Fibroblast of lung (primary cell): ENCODE measurements around the gene SP9. TPM values are rescaled to one million over a fixed set of nuclear protein-coding genes. Genes with fewer than 3 reads are reported as not detected.

Experiments used
- DNase-seq, 2 donors: peaks; one replicate each; pipeline versions ENCODE4 v3.0.0 to v3.0.0-alpha.2; 2010; ENCODE audit warnings: low read depth in 2 of 2
- H2AFZ ChIP-seq: 2 replicates; pipeline ENCODE4 v1.5.1; 2012; ENCODE audit warnings: low read length, control low read depth, inconsistent platforms
- H3K27ac ChIP-seq: 2 replicates; pipeline ENCODE4 v1.5.1; 2011; ENCODE audit warnings: low read length, control low read depth; ENCODE audit not compliant: insufficient read depth
- H3K27me3 ChIP-seq: 2 replicates; pipeline ENCODE4 v1.5.1; 2011; ENCODE audit warnings: mild to moderate bottlenecking, low read length; ENCODE audit not compliant: control insufficient read depth, insufficient read depth
- H3K36me3 ChIP-seq: 2 replicates; pipeline ENCODE4 v1.5.1; 2011; ENCODE audit warnings: low read length; ENCODE audit not compliant: control insufficient read depth, insufficient read depth
- H3K4me1 ChIP-seq: 2 replicates; pipeline ENCODE4 v1.5.1; 2011; ENCODE audit warnings: low read length; ENCODE audit not compliant: control insufficient read depth, insufficient read depth; ENCODE audit errors: extremely low read depth
- H3K4me2 ChIP-seq: 2 replicates; pipeline ENCODE4 v1.5.1; 2011; ENCODE audit warnings: low read length, control low read depth; ENCODE audit not compliant: insufficient read depth; ENCODE audit errors: extremely low read depth
- H3K4me3 ChIP-seq, 4 experiments: fragments of 200-600 bp in 1 of 4; sonication (generic) in 1 of 4; replicated peaks in 1 of 4; 2 replicates each; pipeline ENCODE4 v1.5.1; 2011 to 2016; ENCODE audit warnings: low read length in 4 of 4, low read depth in 3 of 4, mild to moderate bottlenecking in 3 of 4, control low read depth in 2 of 4, inconsistent platforms in 1 of 4, mixed read lengths in 1 of 4; ENCODE audit not compliant: insufficient read depth in 1 of 4; ENCODE audit errors: control extremely low read depth in 1 of 4
- H3K79me2 ChIP-seq: 2 replicates; pipeline ENCODE4 v1.5.1; 2012; ENCODE audit warnings: mild to moderate bottlenecking, low read length, inconsistent platforms; ENCODE audit not compliant: control insufficient read depth, insufficient read depth
- H3K9ac ChIP-seq: 2 replicates; pipeline ENCODE4 v1.5.1; 2011; ENCODE audit warnings: mild to moderate bottlenecking, low read length, control low read depth; ENCODE audit not compliant: insufficient read depth
- H3K9me3 ChIP-seq: 2 replicates; pipeline ENCODE4 v1.5.1; 2012; ENCODE audit warnings: low read depth, low read length; ENCODE audit not compliant: control insufficient read depth, insufficient read depth
- H4K20me1 ChIP-seq: 2 replicates; pipeline ENCODE4 v1.5.1; 2011; ENCODE audit warnings: low read length; ENCODE audit not compliant: control insufficient read depth, insufficient read depth; ENCODE audit errors: extremely low read depth
- EZH2 ChIP-seq: IDR thresholded peaks from 2 replicates; pipeline ENCODE4 v1.5.1; 2012; ENCODE audit warnings: low read length, control low read depth, mild to moderate bottlenecking; ENCODE audit errors: missing control alignments
- polyA plus RNA-seq, 2 donors: library from polyadenylated mRNA; depleted of rRNA in 1 of 2; stranded (reverse) in 1 of 2; unstranded in 1 of 2; fragments of >200 nt; gene quantifications; 2 replicates each; pipeline ENCODE4 v1.2.1, GENCODE V29; 2011 to 2012; ENCODE audit warnings: missing spikeins in 1 of 2
- total RNA-seq: library from RNA; depleted of rRNA; stranded (reverse); fragments of >200 nt; gene quantifications from 2 replicates; pipeline ENCODE4 v1.2.1, GENCODE V29; 2014
- TF ChIP-seq, protein P1 (sequence below), 2 donors: IDR thresholded peaks in 1 of 2; conservative IDR thresholded peaks in 1 of 2; 1 replicate in 1 of 2; 2 replicates in 1 of 2; pipeline ENCODE4 v1.5.1; 2011 to 2012; ENCODE audit warnings: low read length in 2 of 2, control low read depth in 1 of 2, inconsistent platforms in 1 of 2, low read depth in 1 of 2, mild to moderate bottlenecking in 1 of 2

SP9 gene
- total and polyA plus RNA-seq, 2 donors (not counting 1 experiment from before 2014, with no cell fraction given), result not detected

DNA sequence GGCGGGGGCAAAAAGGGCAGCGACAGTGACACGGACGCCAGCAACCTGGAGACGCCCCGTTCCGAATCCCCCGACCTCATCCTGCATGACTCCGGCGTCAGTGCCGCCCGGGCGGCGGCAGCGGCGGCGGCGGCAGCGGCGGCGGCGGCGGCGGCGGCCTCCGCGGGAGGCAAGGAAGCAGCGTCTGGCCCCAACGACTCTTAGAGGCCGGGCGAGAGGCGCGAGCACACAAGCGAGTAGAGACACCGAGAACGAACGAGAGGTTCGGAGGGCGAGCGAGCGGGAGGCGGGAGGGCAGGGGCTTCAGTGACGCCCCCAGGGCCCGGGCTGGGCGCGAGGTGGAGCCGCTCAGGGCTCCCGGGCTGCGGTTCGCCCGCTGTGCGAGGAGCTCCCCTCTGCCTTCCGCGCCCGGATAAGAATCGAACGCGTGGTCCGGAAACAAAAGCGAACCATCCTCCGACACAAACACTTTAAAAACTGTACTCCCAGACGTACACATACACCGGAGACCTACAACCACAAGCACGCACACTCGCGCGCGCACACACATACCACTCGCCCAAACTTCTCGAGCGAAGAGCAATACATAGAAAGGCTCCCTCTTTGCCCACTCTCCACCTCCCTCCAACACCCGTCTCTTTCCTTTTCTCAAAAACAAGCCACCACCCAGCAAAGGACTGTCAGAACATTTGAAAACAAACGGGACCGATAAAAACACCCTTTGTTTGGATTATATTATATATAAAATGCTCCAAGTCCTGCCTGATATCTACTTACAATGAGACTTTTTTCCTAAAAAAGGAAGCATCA, 2.8 kb downstream of the SP9 start:
- Histone ChIP-seq H3K27me3 (peaks cover 92% of the 10 kb centered on the region), H3K4me1 (no peaks in the 10 kb centered on the region), H3K27ac (no peak overlapping the region), H4K20me1 (no peaks in the 10 kb centered on the region), H3K9ac (no peak overlapping the region), H2AFZ (no peak overlapping the region), H3K36me3 (no peaks in the 10 kb centered on the region), H3K79me2 (no peaks in the 10 kb centered on the region), H3K4me2 (peak overlapping the region; percentile 32), H3K9me3 (no peaks in the 10 kb centered on the region), H3K4me3 (no peak overlapping the region)
- no peak for TF ChIP-seq EZH2
- TF ChIP-seq, protein P1, sequence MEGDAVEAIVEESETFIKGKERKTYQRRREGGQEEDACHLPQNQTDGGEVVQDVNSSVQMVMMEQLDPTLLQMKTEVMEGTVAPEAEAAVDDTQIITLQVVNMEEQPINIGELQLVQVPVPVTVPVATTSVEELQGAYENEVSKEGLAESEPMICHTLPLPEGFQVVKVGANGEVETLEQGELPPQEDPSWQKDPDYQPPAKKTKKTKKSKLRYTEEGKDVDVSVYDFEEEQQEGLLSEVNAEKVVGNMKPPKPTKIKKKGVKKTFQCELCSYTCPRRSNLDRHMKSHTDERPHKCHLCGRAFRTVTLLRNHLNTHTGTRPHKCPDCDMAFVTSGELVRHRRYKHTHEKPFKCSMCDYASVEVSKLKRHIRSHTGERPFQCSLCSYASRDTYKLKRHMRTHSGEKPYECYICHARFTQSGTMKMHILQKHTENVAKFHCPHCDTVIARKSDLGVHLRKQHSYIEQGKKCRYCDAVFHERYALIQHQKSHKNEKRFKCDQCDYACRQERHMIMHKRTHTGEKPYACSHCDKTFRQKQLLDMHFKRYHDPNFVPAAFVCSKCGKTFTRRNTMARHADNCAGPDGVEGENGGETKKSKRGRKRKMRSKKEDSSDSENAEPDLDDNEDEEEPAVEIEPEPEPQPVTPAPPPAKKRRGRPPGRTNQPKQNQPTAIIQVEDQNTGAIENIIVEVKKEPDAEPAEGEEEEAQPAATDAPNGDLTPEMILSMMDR (conservative IDR thresholded peaks at IDR 0.05 in 1 of 2, IDR thresholded peaks at IDR 0.05 in 1 of 2; ENCODE audit: low read depth in 1 of 2, low read length in 2 of 2), result no peak
- peak; percentile 37 to 60 for DNase-seq

DNA sequence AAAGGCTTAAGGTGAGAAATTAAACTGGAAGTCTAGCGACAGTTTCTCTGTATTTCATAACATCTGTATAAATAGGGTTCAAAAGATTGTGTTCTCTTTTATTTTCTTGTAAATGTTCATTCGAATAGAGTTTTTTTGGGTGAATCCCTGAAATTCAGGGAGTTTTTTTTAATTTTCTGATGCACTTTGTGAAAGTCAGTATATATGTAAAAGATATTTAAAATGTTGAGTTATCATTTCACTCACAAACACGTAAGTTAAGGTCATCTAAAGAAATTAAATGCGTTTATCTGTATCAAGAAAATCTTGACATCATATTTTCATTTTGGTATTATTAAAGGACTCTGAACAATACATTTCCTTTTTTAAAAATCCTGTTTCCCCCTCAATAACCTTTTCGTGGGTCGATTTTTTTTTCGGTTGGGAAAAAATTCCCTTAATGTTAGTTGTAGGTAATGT, 3.4 kb downstream of the SP9 start:
- DNase-seq, result peak in 1 of 2 donors; percentile 41
- no peak for TF ChIP-seq EZH2
- TF ChIP-seq, protein P1 (conservative IDR thresholded peaks at IDR 0.05 in 1 of 2, IDR thresholded peaks at IDR 0.05 in 1 of 2; ENCODE audit: low read depth in 1 of 2, low read length in 2 of 2), result no peak
- H3K27ac ChIP-seq, result no peak overlapping the region
- no peak overlapping the region for H3K4me3 ChIP-seq
- H3K4me1 ChIP-seq, result no peaks in the 10 kb centered on the region
- H3K9me3 ChIP-seq, result no peaks in the 10 kb centered on the region
- H4K20me1 ChIP-seq, result no peaks in the 10 kb centered on the region
- H3K9ac ChIP-seq, result no peak overlapping the region
- no peaks in the 10 kb centered on the region for H3K36me3 ChIP-seq
- no peaks in the 10 kb centered on the region for H3K79me2 ChIP-seq
- H3K27me3 ChIP-seq, result peaks cover 92% of the 10 kb centered on the region
- H3K4me2 ChIP-seq, result no peak overlapping the region
- H2AFZ ChIP-seq, result no peak overlapping the region

DNA sequence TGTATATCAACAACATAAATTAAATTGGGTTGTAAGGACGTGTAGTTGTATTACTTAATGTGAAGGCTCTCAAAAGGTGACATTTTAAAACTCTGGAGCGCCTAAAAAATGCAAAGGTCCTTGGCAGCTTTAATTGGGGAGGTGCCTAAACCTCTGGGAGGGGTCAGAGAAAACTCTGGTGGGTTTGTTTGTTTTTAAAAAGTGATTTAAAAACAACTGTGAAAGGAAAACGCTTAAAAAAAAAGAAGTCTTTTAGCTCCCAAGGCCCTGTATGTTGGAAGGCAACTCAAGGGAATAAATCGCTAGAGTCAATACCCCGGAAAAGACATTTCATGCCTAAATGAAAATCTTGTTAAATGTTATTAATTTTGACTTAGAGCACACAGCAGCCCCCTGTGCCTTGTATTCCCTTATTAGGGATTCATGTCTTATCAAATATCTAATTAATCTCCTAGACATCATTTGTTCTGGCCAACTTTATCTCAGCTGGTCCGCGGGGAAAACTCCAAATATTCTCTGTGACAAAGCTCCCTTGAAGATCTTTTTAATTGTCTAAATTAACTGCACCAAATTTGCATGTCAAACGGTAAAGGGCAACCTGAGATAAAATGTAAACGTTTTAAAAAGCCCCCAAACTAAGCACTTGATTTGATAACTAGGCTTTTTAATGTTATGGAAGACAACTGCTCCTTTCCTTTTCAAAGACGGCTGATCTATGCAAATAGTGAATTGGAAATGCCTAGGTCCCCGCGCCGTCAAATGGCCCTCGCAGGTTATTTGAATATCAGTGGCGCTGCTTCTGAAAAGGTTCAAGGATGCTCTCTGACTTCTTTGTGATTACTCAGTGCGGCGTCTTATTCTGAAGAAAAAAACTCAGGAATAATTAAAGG, 4.2 kb downstream of the SP9 start:
- H3K9ac ChIP-seq, result no peak overlapping the region
- no peak overlapping the region for H2AFZ ChIP-seq
- H3K36me3 ChIP-seq, result no peaks in the 10 kb centered on the region
- H3K4me2 ChIP-seq, result no peak overlapping the region
- no peaks in the 10 kb centered on the region for H3K9me3 ChIP-seq
- peak; percentile 12 for TF ChIP-seq EZH2
- TF ChIP-seq, protein P1 (conservative IDR thresholded peaks at IDR 0.05 in 1 of 2, IDR thresholded peaks at IDR 0.05 in 1 of 2; ENCODE audit: low read depth in 1 of 2, low read length in 2 of 2), result no peak
- no peaks in the 10 kb centered on the region for H3K4me1 ChIP-seq
- H3K27ac ChIP-seq, result no peak overlapping the region
- H3K4me3 ChIP-seq, result no peak overlapping the region
- no peaks in the 10 kb centered on the region for H4K20me1 ChIP-seq
- no peaks in the 10 kb centered on the region for H3K79me2 ChIP-seq
- no peak for DNase-seq
- peaks cover 92% of the 10 kb centered on the region for H3K27me3 ChIP-seq
